Measurements from ENCODE around the gene CDH12.

- peak in 1 of 5 experiments; percentile 30 for TF ChIP-seq CTCF (IDR thresholded peaks at IDR 0.05 in 4 of 5, conservative IDR thresholded peaks at IDR 0.05 in 1 of 5)
- no peak for TF ChIP-seq POLR2A (IDR thresholded peaks at IDR 0.05)
These were observed 933.6 kb downstream of the CDH12 start for GRCh38 chr5:21919414-21920022.

Measured in gastrocnemius medialis (tissue), 4 donors.